GM18498 (cell line): ENCODE data around the gene JMJD8.

ENCODE experiments used
- ATAC-seq: cut with Tn5 transposase; IDR thresholded peaks from one replicate; pipeline ENCODE4 v1.9.1; 2021; ENCODE audit warnings: mild to moderate bottlenecking, moderate library complexity; ENCODE audit not compliant: unreplicated experiment

The JMJD8 gene

GRCh38 chr16:642189-643049, 41.7 kb downstream of the JMJD8 start:
- ATAC-seq: peak; percentile 46

- ATAC-seq: peak; percentile 54
These were observed 42.6 kb downstream of the JMJD8 start, which contains the start of gene MCRIP2 for GRCh38 chr16:641326-642188. TSS of gene MCRIP2 (plus strand) at chr16:641828. CDS start at chr16:641992, 164 bp downstream.

- ATAC-seq: no peak
These were observed 43.5 kb downstream of the JMJD8 start for GRCh38 chr16:640614-641013.

GRCh38 chr16:638836-639235, 45.3 kb downstream of the JMJD8 start:
- ATAC-seq: no peak

GRCh38 chr16:638034-638543, 46.0 kb downstream of the JMJD8 start:
- ATAC-seq: no peak

- no peak for ATAC-seq
These were observed 46.8 kb downstream of the JMJD8 start for GRCh38 chr16:637081-638018.

- ATAC-seq: peak; percentile 75
These were observed 47.7 kb downstream of the JMJD8 start, which contains the start of gene METTL26 for GRCh38 chr16:636206-637080. TSS of gene METTL26 (minus strand) at chr16:636305. CDS start at chr16:636290, 15 bp downstream.

GRCh38 chr16:635573-636205, 48.4 kb downstream of the JMJD8 start:
- peak; percentile 4 for ATAC-seq

- ATAC-seq: no peak
These were observed 49.1 kb downstream of the JMJD8 start for GRCh38 chr16:634996-635395.

GRCh38 chr16:634051-634670, 50.0 kb downstream of the JMJD8 start:
- no peak for ATAC-seq

GRCh38 chr16:633336-634050, 50.6 kb downstream of the JMJD8 start:
- no peak for ATAC-seq

GRCh38 chr16:632486-633335, 51.4 kb downstream of the JMJD8 start:
- ATAC-seq: no peak

- no peak for ATAC-seq
These were observed 52.3 kb downstream of the JMJD8 start for GRCh38 chr16:631808-632358.
